Suprapubic skin (tissue), 4 donors: Measurements from ENCODE around the gene LYST.

ENCODE experiments used
- POLR2A ChIP-seq, 2 donors: fragments of 450-650 bp; IDR thresholded peaks; one replicate each; pipeline ENCODE4 v1.6.1; 2017; ENCODE audit warnings: antibody characterized with exemption in 2 of 2, mild to moderate bottlenecking in 2 of 2, moderate library complexity in 2 of 2
- POLR2AphosphoS5 ChIP-seq, 3 donors: sonication (generic); formaldehyde crosslinking; IDR thresholded peaks; one replicate each; pipeline ENCODE4 v1.6.1; 2017; ENCODE audit warnings: antibody characterized with exemption in 3 of 3
- TF ChIP-seq, protein P1 (sequence below), 2 donors: fragments of 200-600 bp in 1 of 2; fragments of 450-650 bp in 1 of 2; sonication (generic) in 1 of 2; IDR thresholded peaks; one replicate each; pipeline ENCODE4 v1.5.1; 2016 to 2019; ENCODE audit warnings: antibody characterized with exemption in 2 of 2, mild to moderate bottlenecking in 1 of 2, moderate library complexity in 1 of 2

DNA sequence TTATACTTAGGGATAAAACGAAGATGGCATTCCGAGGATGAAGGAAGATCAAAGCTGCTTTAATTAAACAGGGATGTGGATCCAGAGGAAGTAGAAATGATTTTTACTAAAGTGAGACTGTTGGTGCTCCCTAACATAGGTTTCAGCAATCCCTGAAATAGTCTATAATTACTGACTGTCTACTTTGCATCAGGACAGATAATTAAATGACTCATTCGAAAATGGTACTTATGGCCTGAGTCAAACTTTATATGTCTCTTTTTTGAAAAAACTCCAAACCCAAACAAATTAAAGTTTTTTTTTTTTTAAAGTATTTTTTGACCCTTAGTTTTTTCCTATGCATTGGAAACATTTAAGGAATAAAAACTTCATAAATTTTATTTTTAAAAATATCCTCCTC, 90.3 kb downstream of the LYST start:
- TF ChIP-seq POLR2A (IDR thresholded peaks at IDR 0.05) (no peak), POLR2AphosphoS5 (IDR thresholded peaks at IDR 0.05) (no peak)
- TF ChIP-seq, protein P1, sequence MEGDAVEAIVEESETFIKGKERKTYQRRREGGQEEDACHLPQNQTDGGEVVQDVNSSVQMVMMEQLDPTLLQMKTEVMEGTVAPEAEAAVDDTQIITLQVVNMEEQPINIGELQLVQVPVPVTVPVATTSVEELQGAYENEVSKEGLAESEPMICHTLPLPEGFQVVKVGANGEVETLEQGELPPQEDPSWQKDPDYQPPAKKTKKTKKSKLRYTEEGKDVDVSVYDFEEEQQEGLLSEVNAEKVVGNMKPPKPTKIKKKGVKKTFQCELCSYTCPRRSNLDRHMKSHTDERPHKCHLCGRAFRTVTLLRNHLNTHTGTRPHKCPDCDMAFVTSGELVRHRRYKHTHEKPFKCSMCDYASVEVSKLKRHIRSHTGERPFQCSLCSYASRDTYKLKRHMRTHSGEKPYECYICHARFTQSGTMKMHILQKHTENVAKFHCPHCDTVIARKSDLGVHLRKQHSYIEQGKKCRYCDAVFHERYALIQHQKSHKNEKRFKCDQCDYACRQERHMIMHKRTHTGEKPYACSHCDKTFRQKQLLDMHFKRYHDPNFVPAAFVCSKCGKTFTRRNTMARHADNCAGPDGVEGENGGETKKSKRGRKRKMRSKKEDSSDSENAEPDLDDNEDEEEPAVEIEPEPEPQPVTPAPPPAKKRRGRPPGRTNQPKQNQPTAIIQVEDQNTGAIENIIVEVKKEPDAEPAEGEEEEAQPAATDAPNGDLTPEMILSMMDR (IDR thresholded peaks at IDR 0.05), result no peak
